ENCODE data around the gene TSHZ2. TPM values are rescaled to one million over a fixed set of nuclear protein-coding genes. Genes with fewer than 3 reads are reported as not detected.

TSHZ2 gene
- total RNA-seq, 2 donors from 2014 or later: 3.3 to 6.2 TPM

GRCh38 chr20:53447316-53447715 is 475.2 kb downstream of the TSHZ2 start:
- H3K4me1 ChIP-seq: no peaks in the 10 kb centered on the region
- H3K27ac ChIP-seq: no peak overlapping the region
- no peaks in the 10 kb centered on the region for H3K27me3 ChIP-seq
- no peak for DNase-seq (ENCODE audit: low spot score)
- TF ChIP-seq CTCF (IDR thresholded peaks at IDR 0.05): no peak
- H3K36me3 ChIP-seq: no peaks in the 10 kb centered on the region
- H3K4me3 ChIP-seq: no peak overlapping the region
- peaks cover 0 to 31% of the 10 kb centered on the region in 2 donors for H3K9me3 ChIP-seq

GRCh38 chr20:53448426-53448825 is 476.3 kb downstream of the TSHZ2 start:
- Histone ChIP-seq H3K27ac (no peak overlapping the region), H3K27me3 (no peaks in the 10 kb centered on the region), H3K9me3 (peaks cover 0 to 31% of the 10 kb centered on the region in 2 donors), H3K36me3 (no peaks in the 10 kb centered on the region), H3K4me3 (no peak overlapping the region), H3K4me1 (no peaks in the 10 kb centered on the region)
- DNase-seq (ENCODE audit: low spot score): no peak
- TF ChIP-seq CTCF (IDR thresholded peaks at IDR 0.05): no peak

GRCh38 chr20:53448875-53449274 is 476.7 kb downstream of the TSHZ2 start:
- H3K4me1 ChIP-seq: no peaks in the 10 kb centered on the region
- no peaks in the 10 kb centered on the region for H3K36me3 ChIP-seq
- peaks cover 0 to 31% of the 10 kb centered on the region in 2 donors for H3K9me3 ChIP-seq
- no peak for DNase-seq (ENCODE audit: low spot score)
- H3K27ac ChIP-seq: no peak overlapping the region
- H3K27me3 ChIP-seq: no peaks in the 10 kb centered on the region
- no peak for TF ChIP-seq CTCF (IDR thresholded peaks at IDR 0.05)
- H3K4me3 ChIP-seq: no peak overlapping the region

- DNase-seq (ENCODE audit: low spot score): no peak
- H3K36me3 ChIP-seq: no peaks in the 10 kb centered on the region
- H3K9me3 ChIP-seq: peaks cover 0 to 35% of the 10 kb centered on the region in 2 donors
- H3K4me3 ChIP-seq: no peak overlapping the region
- H3K4me1 ChIP-seq: no peaks in the 10 kb centered on the region
- no peaks in the 10 kb centered on the region for H3K27me3 ChIP-seq
- H3K27ac ChIP-seq: no peak overlapping the region
- no peak for TF ChIP-seq CTCF (IDR thresholded peaks at IDR 0.05)
Measured at GRCh38 chr20:53453076-53453475, 480.9 kb downstream of the TSHZ2 start.

GRCh38 chr20:53454675-53455276 is 482.6 kb downstream of the TSHZ2 start:
- Histone ChIP-seq H3K4me3 (no peak overlapping the region), H3K27me3 (no peaks in the 10 kb centered on the region), H3K4me1 (no peaks in the 10 kb centered on the region), H3K36me3 (no peaks in the 10 kb centered on the region), H3K9me3 (peaks cover 0 to 19% of the 10 kb centered on the region in 2 donors), H3K27ac (no peak overlapping the region)
- no peak for TF ChIP-seq CTCF (IDR thresholded peaks at IDR 0.05)
- DNase-seq (ENCODE audit: low spot score): no peak
